Stimulated activated naive CD8-positive, alpha-beta T cell treated with anti-CD3 and anti-CD28 coated beads, Interleukin-15, Interleukin-2, amounts not matched to agents 100 U/mL and 50 U/mL, for 24 hours (primary cell): ENCODE results near the gene TMEM45A.
"Not testable (repeated sequence)": the region's sequence is repeated elsewhere in the genome, so short reads cannot be mapped to it uniquely, and the experiment has no call there.

ENCODE experiments used
- ATAC-seq: fragments of 150-1000 bp; cut with Tn5 transposase; one replicate; pipeline ENCODE4 v1.10.0; 2021
- DNase-seq: peaks from one replicate; pipeline ENCODE4 v3.0.0; 2021

The TMEM45A gene

GRCh38 chr3:100533176-100533575 is 40.8 kb downstream of the TMEM45A start:
- no peak for DNase-seq
- no peak for ATAC-seq

- no peak for ATAC-seq
These were observed 43.2 kb downstream of the TMEM45A start for GRCh38 chr3:100535610-100535943.

GRCh38 chr3:100536093-100536492 is 43.7 kb downstream of the TMEM45A start:
- ATAC-seq (no peak), DNase-seq (no peak)

More at GRCh38 chr3:100535610-100535943, 43.2 kb downstream of the TMEM45A start:
- DNase-seq = no peak

- DNase-seq (no peak), ATAC-seq (no peak)
These were observed 45.4 kb downstream of the TMEM45A start for GRCh38 chr3:100537646-100538338.

- ATAC-seq (no peak), DNase-seq (no peak)
These were observed 45.9 kb downstream of the TMEM45A start for GRCh38 chr3:100538339-100538706.

- DNase-seq (no peak), ATAC-seq (no peak)
These were observed 48.4 kb downstream of the TMEM45A start for GRCh38 chr3:100540791-100541334.

- ATAC-seq, DNase-seq: not testable (repeated sequence)
These were observed 49.0 kb downstream of the TMEM45A start for GRCh38 chr3:100541428-100541827.

GRCh38 chr3:100545371-100545770 is 53.0 kb downstream of the TMEM45A start:
- DNase-seq (no peak), ATAC-seq (no peak)

- no peak for ATAC-seq
These were observed 53.8 kb downstream of the TMEM45A start for GRCh38 chr3:100546020-100546744.

GRCh38 chr3:100548053-100548452 is 55.6 kb downstream of the TMEM45A start:
- DNase-seq (no peak), ATAC-seq (no peak)

More at GRCh38 chr3:100546020-100546744, 53.8 kb downstream of the TMEM45A start:
- DNase-seq = no peak

GRCh38 chr3:100553618-100554372 is 61.4 kb downstream of the TMEM45A start:
- ATAC-seq = no peak
- no peak for DNase-seq

GRCh38 chr3:100554373-100554676 is 61.9 kb downstream of the TMEM45A start:
- no peak for DNase-seq
- ATAC-seq = no peak

- DNase-seq = no peak
- no peak for ATAC-seq
These were observed 64.4 kb downstream of the TMEM45A start for GRCh38 chr3:100556673-100557310.

- DNase-seq = no peak
- ATAC-seq = no peak
These were observed 65.8 kb downstream of the TMEM45A start for GRCh38 chr3:100558233-100558632.

- DNase-seq (no peak), ATAC-seq (no peak)
These were observed 68.0 kb downstream of the TMEM45A start for GRCh38 chr3:100560426-100560825.

GRCh38 chr3:100561459-100562158 is 69.2 kb downstream of the TMEM45A start:
- no peak for ATAC-seq
- DNase-seq = no peak

- no peak for ATAC-seq
- no peak for DNase-seq
These were observed 69.9 kb downstream of the TMEM45A start for GRCh38 chr3:100562224-100562857.

- DNase-seq = no peak
- ATAC-seq = no peak
These were observed 70.8 kb downstream of the TMEM45A start for GRCh38 chr3:100563228-100563627.

GRCh38 chr3:100563652-100564211 is 71.3 kb downstream of the TMEM45A start:
- ATAC-seq (no peak), DNase-seq (no peak)

- ATAC-seq (no peak), DNase-seq (no peak)
These were observed 78.4 kb downstream of the TMEM45A start for GRCh38 chr3:100570811-100571210.

- DNase-seq (no peak), ATAC-seq (no peak)
These were observed 82.1 kb downstream of the TMEM45A start for GRCh38 chr3:100574536-100574935.
